Liver (tissue), 3 donors: ENCODE data around the gene CACNA1I.

Experiments used
- HNF4A ChIP-seq, 2 donors: conservative IDR thresholded peaks; 2 replicates each; pipeline ENCODE4 v1.6.1; 2016; ENCODE audit warnings: antibody characterized with exemption in 2 of 2, mild to moderate bottlenecking in 2 of 2
- HNF4G ChIP-seq: IDR thresholded peaks from 2 replicates; pipeline ENCODE4 v1.6.1; 2016; ENCODE audit warnings: antibody characterized with exemption
- NR2F2 ChIP-seq: IDR thresholded peaks from 2 replicates; pipeline ENCODE4 v1.6.1; 2016; ENCODE audit warnings: antibody characterized with exemption
- RAD21 ChIP-seq, 2 donors: IDR thresholded peaks; 2 replicates each; pipeline ENCODE4 v1.6.1; 2016; ENCODE audit warnings: antibody characterized with exemption in 2 of 2, mild to moderate bottlenecking in 2 of 2
- SP1 ChIP-seq: IDR thresholded peaks from 2 replicates; pipeline ENCODE4 v1.6.1; 2018; ENCODE audit warnings: antibody characterized with exemption, mild to moderate bottlenecking
- TAF1 ChIP-seq: conservative IDR thresholded peaks from 2 replicates; pipeline ENCODE4 v1.6.1; 2016; ENCODE audit warnings: antibody characterized with exemption, mild to moderate bottlenecking
- YY1 ChIP-seq: IDR thresholded peaks from 2 replicates; pipeline ENCODE4 v1.6.1; 2016; ENCODE audit warnings: antibody characterized with exemption, mild to moderate bottlenecking
- TF ChIP-seq, protein P1 (sequence below): fragments of 150-350 bp; IDR thresholded peaks from 2 replicates; pipeline ENCODE4 v1.5.1; 2017; ENCODE audit warnings: improper control_type of control experiment, low read depth, low read length; ENCODE audit not compliant: missing input control
- TF ChIP-seq, protein P2 (sequence below): IDR thresholded peaks from 2 replicates; pipeline ENCODE4 v1.6.1; 2016; ENCODE audit warnings: antibody characterized with exemption
- TF ChIP-seq, protein P3 (sequence below): IDR thresholded peaks from 2 replicates; pipeline ENCODE4 v1.6.1; 2016; ENCODE audit warnings: antibody characterized with exemption, mild to moderate bottlenecking
- donor health status: healthy.
- donor health status: healthy.

DNA sequence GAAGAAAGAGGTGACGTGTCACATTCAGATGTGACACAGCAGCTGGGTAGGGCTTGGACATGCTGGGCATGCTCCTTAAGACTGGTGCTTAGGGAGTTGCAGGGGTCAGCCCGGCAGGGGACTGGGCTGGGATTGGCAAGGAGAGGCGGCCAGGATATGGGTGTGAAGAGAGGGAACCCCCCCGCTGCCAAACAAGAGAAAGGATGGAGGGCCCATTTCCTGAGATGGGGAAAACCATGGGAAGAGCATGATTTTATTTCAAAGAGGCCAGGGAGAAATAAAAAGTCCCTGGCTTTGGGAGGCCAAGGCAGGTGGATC is 44.9 kb upstream of the CACNA1I start:
- TF ChIP-seq, protein P1, sequence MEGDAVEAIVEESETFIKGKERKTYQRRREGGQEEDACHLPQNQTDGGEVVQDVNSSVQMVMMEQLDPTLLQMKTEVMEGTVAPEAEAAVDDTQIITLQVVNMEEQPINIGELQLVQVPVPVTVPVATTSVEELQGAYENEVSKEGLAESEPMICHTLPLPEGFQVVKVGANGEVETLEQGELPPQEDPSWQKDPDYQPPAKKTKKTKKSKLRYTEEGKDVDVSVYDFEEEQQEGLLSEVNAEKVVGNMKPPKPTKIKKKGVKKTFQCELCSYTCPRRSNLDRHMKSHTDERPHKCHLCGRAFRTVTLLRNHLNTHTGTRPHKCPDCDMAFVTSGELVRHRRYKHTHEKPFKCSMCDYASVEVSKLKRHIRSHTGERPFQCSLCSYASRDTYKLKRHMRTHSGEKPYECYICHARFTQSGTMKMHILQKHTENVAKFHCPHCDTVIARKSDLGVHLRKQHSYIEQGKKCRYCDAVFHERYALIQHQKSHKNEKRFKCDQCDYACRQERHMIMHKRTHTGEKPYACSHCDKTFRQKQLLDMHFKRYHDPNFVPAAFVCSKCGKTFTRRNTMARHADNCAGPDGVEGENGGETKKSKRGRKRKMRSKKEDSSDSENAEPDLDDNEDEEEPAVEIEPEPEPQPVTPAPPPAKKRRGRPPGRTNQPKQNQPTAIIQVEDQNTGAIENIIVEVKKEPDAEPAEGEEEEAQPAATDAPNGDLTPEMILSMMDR: no peak
- no peak for TF ChIP-seq TAF1
- TF ChIP-seq, protein P2, sequence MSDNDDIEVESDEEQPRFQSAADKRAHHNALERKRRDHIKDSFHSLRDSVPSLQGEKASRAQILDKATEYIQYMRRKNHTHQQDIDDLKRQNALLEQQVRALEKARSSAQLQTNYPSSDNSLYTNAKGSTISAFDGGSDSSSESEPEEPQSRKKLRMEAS: no peak
- TF ChIP-seq SP1: no peak
- no peak for TF ChIP-seq YY1
- TF ChIP-seq NR2F2: no peak
- no peak for TF ChIP-seq HNF4A (conservative IDR thresholded peaks at IDR 0.05)
- TF ChIP-seq, protein P3, sequence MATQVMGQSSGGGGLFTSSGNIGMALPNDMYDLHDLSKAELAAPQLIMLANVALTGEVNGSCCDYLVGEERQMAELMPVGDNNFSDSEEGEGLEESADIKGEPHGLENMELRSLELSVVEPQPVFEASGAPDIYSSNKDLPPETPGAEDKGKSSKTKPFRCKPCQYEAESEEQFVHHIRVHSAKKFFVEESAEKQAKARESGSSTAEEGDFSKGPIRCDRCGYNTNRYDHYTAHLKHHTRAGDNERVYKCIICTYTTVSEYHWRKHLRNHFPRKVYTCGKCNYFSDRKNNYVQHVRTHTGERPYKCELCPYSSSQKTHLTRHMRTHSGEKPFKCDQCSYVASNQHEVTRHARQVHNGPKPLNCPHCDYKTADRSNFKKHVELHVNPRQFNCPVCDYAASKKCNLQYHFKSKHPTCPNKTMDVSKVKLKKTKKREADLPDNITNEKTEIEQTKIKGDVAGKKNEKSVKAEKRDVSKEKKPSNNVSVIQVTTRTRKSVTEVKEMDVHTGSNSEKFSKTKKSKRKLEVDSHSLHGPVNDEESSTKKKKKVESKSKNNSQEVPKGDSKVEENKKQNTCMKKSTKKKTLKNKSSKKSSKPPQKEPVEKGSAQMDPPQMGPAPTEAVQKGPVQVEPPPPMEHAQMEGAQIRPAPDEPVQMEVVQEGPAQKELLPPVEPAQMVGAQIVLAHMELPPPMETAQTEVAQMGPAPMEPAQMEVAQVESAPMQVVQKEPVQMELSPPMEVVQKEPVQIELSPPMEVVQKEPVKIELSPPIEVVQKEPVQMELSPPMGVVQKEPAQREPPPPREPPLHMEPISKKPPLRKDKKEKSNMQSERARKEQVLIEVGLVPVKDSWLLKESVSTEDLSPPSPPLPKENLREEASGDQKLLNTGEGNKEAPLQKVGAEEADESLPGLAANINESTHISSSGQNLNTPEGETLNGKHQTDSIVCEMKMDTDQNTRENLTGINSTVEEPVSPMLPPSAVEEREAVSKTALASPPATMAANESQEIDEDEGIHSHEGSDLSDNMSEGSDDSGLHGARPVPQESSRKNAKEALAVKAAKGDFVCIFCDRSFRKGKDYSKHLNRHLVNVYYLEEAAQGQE: no peak
- TF ChIP-seq RAD21 (IDR thresholded peaks at IDR 0.05): no peak
- no peak for TF ChIP-seq HNF4G
